SIG-M5 (cell line): ENCODE measurements around the gene IL1F10.

Experiments used
- DNase-seq: peaks from one replicate; lab custom pipeline; 2025; lab: John Stamatoyannopoulos, UW

Gene IL1F10

GRCh38 chr2:113067681-113068080, at the start of gene IL1F10:
Gene IL1F10, plus strand, starts transcription at chr2:113067970. Its CDS starts 4,769 bp downstream, at chr2:113072739.
- no peak for DNase-seq

GRCh38 chr2:113018509-113018908, 49.3 kb upstream of the IL1F10 start:
- DNase-seq, result no peak

- no peak for DNase-seq
Observed at GRCh38 chr2:113021312-113021711, 46.5 kb upstream of the IL1F10 start.

GRCh38 chr2:113024764-113025163, 43.0 kb upstream of the IL1F10 start:
- DNase-seq, result no peak

GRCh38 chr2:113025737-113026136, 42.0 kb upstream of the IL1F10 start:
- DNase-seq, result no peak

- no peak for DNase-seq
Observed at GRCh38 chr2:113027691-113028090, 40.1 kb upstream of the IL1F10 start.

- DNase-seq, result no peak
Observed at GRCh38 chr2:113028112-113028511, 39.7 kb upstream of the IL1F10 start.

GRCh38 chr2:113032737-113033136, 35.0 kb upstream of the IL1F10 start:
- no peak for DNase-seq

- DNase-seq, result no peak
Observed at GRCh38 chr2:113034016-113034415, 33.8 kb upstream of the IL1F10 start.

- no peak for DNase-seq
Observed at GRCh38 chr2:113036763-113037162, 31.0 kb upstream of the IL1F10 start.

- DNase-seq, result no peak
Observed at GRCh38 chr2:113038291-113038690, 29.5 kb upstream of the IL1F10 start.

GRCh38 chr2:113039158-113039557, 28.6 kb upstream of the IL1F10 start:
- no peak for DNase-seq

- no peak for DNase-seq
Observed at GRCh38 chr2:113039719-113040118, 28.1 kb upstream of the IL1F10 start.

GRCh38 chr2:113041871-113042270, 25.9 kb upstream of the IL1F10 start:
- DNase-seq, result no peak

GRCh38 chr2:113046465-113046864, 21.3 kb upstream of the IL1F10 start:
- DNase-seq, result no peak

- DNase-seq, result no peak
Observed at GRCh38 chr2:113050921-113051895, 16.6 kb upstream of the IL1F10 start.

- DNase-seq, result no peak
Observed at GRCh38 chr2:113052396-113052917, 15.3 kb upstream of the IL1F10 start, which contains the start of gene IL36B. Gene IL36B, minus strand, starts transcription at chr2:113052867.

GRCh38 chr2:113053666-113054065, 14.1 kb upstream of the IL1F10 start:
- DNase-seq, result no peak

- DNase-seq, result no peak
Observed at GRCh38 chr2:113054066-113054465, 13.7 kb upstream of the IL1F10 start.

GRCh38 chr2:113056521-113056920, 11.2 kb upstream of the IL1F10 start:
- no peak for DNase-seq

- no peak for DNase-seq
Observed at GRCh38 chr2:113057117-113057516, 10.7 kb upstream of the IL1F10 start.

- no peak for DNase-seq
Observed at GRCh38 chr2:113058411-113058994, 9.3 kb upstream of the IL1F10 start.
